A673 (cell line): ENCODE measurements around the gene GPR78. TPM values are rescaled to one million over a fixed set of nuclear protein-coding genes. Genes with fewer than 3 reads are reported as not detected.
A peak's percentile ranks its signal among the peaks of the same experiment; 100 is the strongest.

Experiments used
- BruUV-seq: library from RNA; stranded (reverse); fragments of 400-500 nt; replicated peaks from 2 replicates; lab custom pipeline; 2021; lab: Mats Ljungman, UMichigan
- CTCF ChIA-PET: fragments of 300-600 bp; sonication (Branson Sonifier 250); formaldehyde crosslinking; loops from one replicate; lab custom pipeline; 2022; ENCODE audit warnings: antibody characterized with exemption; lab: Charles Lee
- POLR2A ChIA-PET: fragments of 300-600 bp; sonication (Branson Sonifier 250); formaldehyde crosslinking; loops from one replicate; lab custom pipeline; 2022; ENCODE audit warnings: antibody characterized with exemption; ENCODE audit not compliant: low non-redundant PET; lab: Charles Lee
- DNase-seq: peaks from one replicate; pipeline ENCODE4 v3.0.0-alpha.2; 2015; ENCODE audit warnings: low spot score
- H3K27ac ChIP-seq: fragments of 200-600 bp; sonication (generic); 2 replicates; pipeline ENCODE4 v1.5.1; 2016; ENCODE audit warnings: mixed run types, low read depth, mild to moderate bottlenecking, mixed read lengths, antibody characterized with exemption, low read length; ENCODE audit not compliant: poor library complexity, severe bottlenecking
- H3K27me3 ChIP-seq: fragments of 200-600 bp; sonication (generic); replicated peaks from 2 replicates; pipeline ENCODE4 v1.6.1; 2017; ENCODE audit warnings: mixed run types, low read depth, mild to moderate bottlenecking, mixed read lengths, antibody characterized with exemption, low read length; ENCODE audit not compliant: insufficient read depth, poor library complexity
- H3K36me3 ChIP-seq: fragments of 200-600 bp; sonication (generic); 2 replicates; pipeline ENCODE4 v1.6.1; 2016; ENCODE audit warnings: mixed run types, mild to moderate bottlenecking, mixed read lengths, antibody characterized with exemption, low read length; ENCODE audit not compliant: insufficient read depth, poor library complexity, severe bottlenecking
- H3K4me1 ChIP-seq: fragments of 200-600 bp; sonication (generic); 2 replicates; pipeline ENCODE4 v1.6.1; 2017; ENCODE audit warnings: mixed run types, mild to moderate bottlenecking, mixed read lengths, antibody characterized with exemption, low read length; ENCODE audit not compliant: insufficient read depth, poor library complexity, severe bottlenecking
- H3K4me3 ChIP-seq: fragments of 200-600 bp; sonication (generic); 2 replicates; pipeline ENCODE4 v1.5.1; 2016; ENCODE audit warnings: low read depth, mixed run types, mild to moderate bottlenecking, mixed read lengths, low read length; ENCODE audit not compliant: poor library complexity, severe bottlenecking
- H3K9me3 ChIP-seq: fragments of 200-600 bp; sonication (generic); 2 replicates; pipeline ENCODE4 v1.6.1; 2016; ENCODE audit warnings: mixed run types, low read depth, mild to moderate bottlenecking, mixed read lengths, antibody characterized with exemption, low read length; ENCODE audit not compliant: poor library complexity, severe bottlenecking
- CTCF ChIP-seq: fragments of 300-800, 200-600 bp; sonication (generic); conservative IDR thresholded peaks from 2 replicates; pipeline ENCODE4 v1.5.1; 2017; ENCODE audit warnings: low read depth, mild to moderate bottlenecking, antibody characterized with exemption, low read length, moderate library complexity, mixed read lengths
- EZH2 ChIP-seq: fragments of 200-600 bp; sonication (generic); IDR thresholded peaks from 2 replicates; pipeline ENCODE4 v1.6.1; 2017; ENCODE audit warnings: borderline replicate concordance, low read depth, mild to moderate bottlenecking, mixed read lengths, antibody characterized with exemption, low read length; ENCODE audit not compliant: poor library complexity, severe bottlenecking
- intact Hi-C: fragments of 100-400 bp; cut with micrococcal nuclease; formaldehyde crosslinking; loops from one replicate; pipeline ENCODE4 v1.10.0; 2022; ENCODE audit not compliant: unreplicated experiment
- total RNA-seq: library from RNA; stranded (reverse); gene quantifications from 2 replicates; pipeline ENCODE4 v1.2.3, GENCODE V29; 2021

The GPR78 gene
- total RNA-seq, 1 experiment from 2014 or later = not detected

GRCh38 chr4:8601556-8601955 is 21.4 kb downstream of the GPR78 start:
- CTCF ChIA-PET = no interaction called here
- Histone ChIP-seq H3K4me1 (peaks cover 15% of the 10 kb centered on the region), H3K27ac (no peak overlapping the region), H3K4me3 (no peak overlapping the region), H3K36me3 (no peaks in the 10 kb centered on the region), H3K9me3 (no peaks in the 10 kb centered on the region), H3K27me3 (no peaks in the 10 kb centered on the region)
- POLR2A ChIA-PET = no interaction called here
- intact Hi-C loops = no loop called here
- DNase-seq = no peak
- no TSS peak for BruUV-seq
- TF ChIP-seq EZH2 (no peak), CTCF (no peak)

- DNase-seq = no peak
- Histone ChIP-seq H3K4me1 (peaks cover 15% of the 10 kb centered on the region), H3K27ac (no peak overlapping the region), H3K27me3 (no peaks in the 10 kb centered on the region), H3K36me3 (no peaks in the 10 kb centered on the region), H3K4me3 (no peak overlapping the region), H3K9me3 (no peaks in the 10 kb centered on the region)
- intact Hi-C loops = no loop called here
- TF ChIP-seq EZH2 = no peak
- no peak for TF ChIP-seq CTCF
- CTCF ChIA-PET = no interaction called here
- BruUV-seq = no TSS peak
- POLR2A ChIA-PET = no interaction called here
Measured at GRCh38 chr4:8602686-8603430, 22.7 kb downstream of the GPR78 start.

- CTCF ChIA-PET = no interaction called here
- no TSS peak for BruUV-seq
- POLR2A ChIA-PET = no interaction called here
- DNase-seq = no peak
- intact Hi-C loops = no loop called here
- Histone ChIP-seq H3K27ac (peak overlapping the region; percentile 35), H3K4me3 (no peak overlapping the region), H3K27me3 (no peaks in the 10 kb centered on the region), H3K36me3 (no peaks in the 10 kb centered on the region), H3K9me3 (no peaks in the 10 kb centered on the region), H3K4me1 (peaks cover 15% of the 10 kb centered on the region)
- TF ChIP-seq CTCF (no peak), EZH2 (no peak)
Measured at GRCh38 chr4:8603931-8604330, 23.7 kb downstream of the GPR78 start.
